Neural progenitor cell (in vitro differentiated cells): ENCODE measurements around the gene UBFD1. TPM values are rescaled to one million over a fixed set of nuclear protein-coding genes. Genes with fewer than 3 reads are reported as not detected.

Experiments used
- DNase-seq: peaks from one replicate; pipeline ENCODE4 v3.0.0-alpha.2; 2016; ENCODE audit warnings: low spot score
- H2AFZ ChIP-seq: fragments of 200-600 bp; sonication (generic); replicated peaks from 2 replicates; pipeline ENCODE4 v1.6.1; 2016; ENCODE audit warnings: antibody characterized with exemption
- H3F3A ChIP-seq: fragments of 200-600 bp; sonication (generic); 2 replicates; pipeline ENCODE4 v1.6.1; 2016; ENCODE audit warnings: antibody characterized with exemption, low read depth
- H3K27ac ChIP-seq: fragments of 200-600 bp; sonication (generic); 2 replicates; pipeline ENCODE4 v1.5.1; 2016; ENCODE audit warnings: mild to moderate bottlenecking
- H3K27me3 ChIP-seq: fragments of 200-600 bp; sonication (generic); 2 replicates; pipeline ENCODE4 v1.6.1; 2016; ENCODE audit warnings: mild to moderate bottlenecking, moderate library complexity
- H3K36me3 ChIP-seq: fragments of 200-600 bp; sonication (generic); 2 replicates; pipeline ENCODE4 v1.5.1; 2016
- H3K4me1 ChIP-seq: fragments of 200-600 bp; sonication (generic); 2 replicates; pipeline ENCODE4 v1.6.1; 2016; ENCODE audit warnings: mixed run types
- H3K4me2 ChIP-seq: fragments of 200-600 bp; sonication (generic); 2 replicates; pipeline ENCODE4 v1.6.1; 2016
- H3K4me3 ChIP-seq: fragments of 200-600 bp; sonication (generic); 2 replicates; pipeline ENCODE4 v1.5.1; 2016
- H3K79me2 ChIP-seq: fragments of 200-600 bp; sonication (generic); 2 replicates; pipeline ENCODE4 v1.6.1; 2016; ENCODE audit warnings: low read depth
- H3K9ac ChIP-seq: fragments of 200-600 bp; sonication (generic); 2 replicates; pipeline ENCODE4 v1.6.1; 2016
- H3K9me3 ChIP-seq: fragments of 200-600 bp; sonication (generic); 2 replicates; pipeline ENCODE4 v1.5.1; 2016; ENCODE audit warnings: low read depth
- H4K20me1 ChIP-seq: fragments of 200-600 bp; sonication (generic); 2 replicates; pipeline ENCODE4 v1.6.1; 2016; ENCODE audit warnings: low read depth
- H3K27ac Mint-ChIP-seq: 3 replicates; pipeline ENCODE4 v1.8.0; 2021; ENCODE audit warnings: mixed read lengths
- H3K27me3 Mint-ChIP-seq: 2 replicates; pipeline ENCODE4 v1.8.0; 2022; ENCODE audit warnings: low read depth, mild to moderate bottlenecking, inconsistent platforms, moderate library complexity, mixed read lengths; ENCODE audit not compliant: insufficient read depth
- H3K36me3 Mint-ChIP-seq: 3 replicates; pipeline ENCODE4 v1.8.0; 2021; ENCODE audit warnings: mixed read lengths
- H3K4me1 Mint-ChIP-seq: 3 replicates; pipeline ENCODE4 v1.8.0; 2021; ENCODE audit warnings: mixed read lengths
- H3K4me3 Mint-ChIP-seq: 3 replicates; pipeline ENCODE4 v1.8.0; 2021; ENCODE audit warnings: mild to moderate bottlenecking, moderate library complexity, mixed read lengths
- H3K9me3 Mint-ChIP-seq: 3 replicates; pipeline ENCODE4 v1.8.0; 2020; ENCODE audit warnings: mixed read lengths
- EZH2 ChIP-seq: fragments of 200-600 bp; sonication (generic); IDR thresholded peaks from 2 replicates; pipeline ENCODE4 v1.6.1; 2017; ENCODE audit warnings: antibody characterized with exemption, mild to moderate bottlenecking, moderate library complexity
- EZH2phosphoT487 ChIP-seq: fragments of 200-600 bp; sonication (generic); IDR thresholded peaks from 2 replicates; pipeline ENCODE4 v1.6.1; 2017; ENCODE audit warnings: antibody characterized with exemption
- total RNA-seq: library from RNA; depleted of rRNA; stranded (reverse); fragments of >200 nt; gene quantifications from 2 replicates; pipeline ENCODE4 v1.2.3, GENCODE V29; 2015; ENCODE audit warnings: low replicate concordance
- TF ChIP-seq, protein P1 (sequence below): fragments of 200-600 bp; sonication (generic); IDR thresholded peaks from 2 replicates; pipeline ENCODE4 v1.5.1; 2017; ENCODE audit warnings: antibody characterized with exemption, mild to moderate bottlenecking

The UBFD1 gene
- total RNA-seq, 1 donor from 2014 or later: 64.9 TPM

GRCh38 chr16:23512168-23512695, 45.3 kb upstream of the UBFD1 start:
- Histone ChIP-seq H3F3A (peaks cover 16% of the 10 kb centered on the region), H3K9ac (no peak overlapping the region), H3K27ac (peak overlapping the region; percentile 1), H3K4me1 (peaks cover 11% of the 10 kb centered on the region), H3K36me3 (no peaks in the 10 kb centered on the region), H3K4me2 (no peak overlapping the region), H3K9me3 (no peaks in the 10 kb centered on the region), H4K20me1 (peaks cover 25% of the 10 kb centered on the region), H3K4me3 (no peak overlapping the region), H3K79me2 (peaks cover 30% of the 10 kb centered on the region), H2AFZ (no peak overlapping the region), H3K27me3 (no peaks in the 10 kb centered on the region)
- Mint-ChIP-seq H3K27ac (no peak overlapping the region), H3K9me3 (no peaks in the 10 kb centered on the region), H3K27me3 (no peaks in the 10 kb centered on the region), H3K4me1 (peaks cover 16% of the 10 kb centered on the region), H3K36me3 (peaks cover 16% of the 10 kb centered on the region), H3K4me3 (no peak overlapping the region)
- TF ChIP-seq, protein P1, sequence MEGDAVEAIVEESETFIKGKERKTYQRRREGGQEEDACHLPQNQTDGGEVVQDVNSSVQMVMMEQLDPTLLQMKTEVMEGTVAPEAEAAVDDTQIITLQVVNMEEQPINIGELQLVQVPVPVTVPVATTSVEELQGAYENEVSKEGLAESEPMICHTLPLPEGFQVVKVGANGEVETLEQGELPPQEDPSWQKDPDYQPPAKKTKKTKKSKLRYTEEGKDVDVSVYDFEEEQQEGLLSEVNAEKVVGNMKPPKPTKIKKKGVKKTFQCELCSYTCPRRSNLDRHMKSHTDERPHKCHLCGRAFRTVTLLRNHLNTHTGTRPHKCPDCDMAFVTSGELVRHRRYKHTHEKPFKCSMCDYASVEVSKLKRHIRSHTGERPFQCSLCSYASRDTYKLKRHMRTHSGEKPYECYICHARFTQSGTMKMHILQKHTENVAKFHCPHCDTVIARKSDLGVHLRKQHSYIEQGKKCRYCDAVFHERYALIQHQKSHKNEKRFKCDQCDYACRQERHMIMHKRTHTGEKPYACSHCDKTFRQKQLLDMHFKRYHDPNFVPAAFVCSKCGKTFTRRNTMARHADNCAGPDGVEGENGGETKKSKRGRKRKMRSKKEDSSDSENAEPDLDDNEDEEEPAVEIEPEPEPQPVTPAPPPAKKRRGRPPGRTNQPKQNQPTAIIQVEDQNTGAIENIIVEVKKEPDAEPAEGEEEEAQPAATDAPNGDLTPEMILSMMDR: no peak
- TF ChIP-seq EZH2phosphoT487: no peak
- TF ChIP-seq EZH2: no peak
- no peak for DNase-seq

- H3K79me2 ChIP-seq: peaks cover 7% of the 10 kb centered on the region
These were observed 43.0 kb upstream of the UBFD1 start for GRCh38 chr16:23514381-23515152.

GRCh38 chr16:23515881-23516280, 41.6 kb upstream of the UBFD1 start:
- H3K27me3 Mint-ChIP-seq: no peaks in the 10 kb centered on the region

More at GRCh38 chr16:23514381-23515152, 43.0 kb upstream of the UBFD1 start:
- no peak for TF ChIP-seq EZH2phosphoT487
- TF ChIP-seq, protein P1: no peak
- TF ChIP-seq EZH2: no peak
- Histone ChIP-seq H3K27me3 (no peaks in the 10 kb centered on the region), H3K27ac (no peak overlapping the region), H3K4me1 (no peaks in the 10 kb centered on the region), H2AFZ (no peak overlapping the region), H4K20me1 (peaks cover 2% of the 10 kb centered on the region), H3K4me3 (no peak overlapping the region), H3K4me2 (no peak overlapping the region), H3F3A (peaks cover 6% of the 10 kb centered on the region), H3K9me3 (no peaks in the 10 kb centered on the region), H3K36me3 (no peaks in the 10 kb centered on the region), H3K9ac (no peak overlapping the region)
- Mint-ChIP-seq H3K4me1 (peaks cover 3% of the 10 kb centered on the region), H3K36me3 (peaks cover 5% of the 10 kb centered on the region), H3K27ac (no peak overlapping the region), H3K27me3 (no peaks in the 10 kb centered on the region), H3K9me3 (no peaks in the 10 kb centered on the region), H3K4me3 (no peak overlapping the region)
- DNase-seq: no peak

More at GRCh38 chr16:23515881-23516280, 41.6 kb upstream of the UBFD1 start:
- DNase-seq: no peak
- Histone ChIP-seq H3K9ac (no peak overlapping the region), H3K9me3 (no peaks in the 10 kb centered on the region), H3K4me3 (no peak overlapping the region), H3K4me1 (no peaks in the 10 kb centered on the region), H3F3A (peaks cover 5% of the 10 kb centered on the region), H2AFZ (no peak overlapping the region), H3K27ac (no peak overlapping the region), H4K20me1 (no peaks in the 10 kb centered on the region), H3K79me2 (no peaks in the 10 kb centered on the region), H3K36me3 (no peaks in the 10 kb centered on the region), H3K4me2 (no peak overlapping the region), H3K27me3 (no peaks in the 10 kb centered on the region)
- Mint-ChIP-seq H3K27ac (no peak overlapping the region), H3K4me3 (no peak overlapping the region), H3K9me3 (no peaks in the 10 kb centered on the region), H3K36me3 (peaks cover 5% of the 10 kb centered on the region), H3K4me1 (no peaks in the 10 kb centered on the region)
- no peak for TF ChIP-seq EZH2phosphoT487
- TF ChIP-seq, protein P1: no peak
